ENCODE data around the gene ZNF764. TPM values are rescaled to one million over a fixed set of nuclear protein-coding genes. Genes with fewer than 3 reads are reported as not detected.
A peak's percentile ranks its signal among the peaks of the same experiment; 100 is the strongest.

Gene ZNF764
- total and polyA plus RNA-seq, 8 donors, result 3.5 to 107 (median 10.5) TPM

- TF ChIP-seq EP300 (IDR thresholded peaks at IDR 0.05), result no peak
- TF ChIP-seq POLR2AphosphoS5 (IDR thresholded peaks at IDR 0.05), result no peak
- no peak for TF ChIP-seq POLR2A (IDR thresholded peaks at IDR 0.05)
- intact Hi-C loops (cut with DNase I; ENCODE audit: low total_unique reads), result no loop called here
- DNase-seq, result no peak
- WGBS, 5 donors, result 31 to 58% (median 46%) methylated on average over 1 of the region's 1 CpG
- H3K4me1 ChIP-seq, result peaks cover 19 to 39% (median 25%) of the 10 kb centered on the region in 4 donors
- H3K4me3 ChIP-seq, result no peak overlapping the region
- H3K36me3 ChIP-seq, result peaks cover 3 to 31% (median 29%) of the 10 kb centered on the region in 4 donors
- no peaks in the 10 kb centered on the region for H3K9me3 ChIP-seq
- H3K27me3 ChIP-seq, result no peaks in the 10 kb centered on the region
- H3K27ac ChIP-seq, result no peak overlapping the region
Measured at GRCh38 chr16:30574678-30575077, 16.5 kb upstream of the ZNF764 start.

GRCh38 chr16:30571445-30572322 lies 13.5 kb upstream of the ZNF764 start, which contains the start of gene ZNF688:
ZNF688 (minus strand) TSS chr16:30571714; CDS start chr16:30571629, 85 bp downstream.
- Histone ChIP-seq H3K4me1 (peaks cover 19 to 58% (median 25%) of the 10 kb centered on the region in 4 donors), H3K36me3 (peaks cover under 1 to 5% (median 4%) of the 10 kb centered on the region in 4 donors), H3K4me3 (peak within 1 kb of the TSS; percentile 64 to 81 (median 79)), H3K27me3 (no peaks in the 10 kb centered on the region), H3K27ac (peak within 1 kb of the TSS; percentile 92 to 99 (median 96)), H3K9me3 (no peaks in the 10 kb centered on the region)
- TF ChIP-seq POLR2A (IDR thresholded peaks at IDR 0.05), result no peak
- no peak for TF ChIP-seq EP300 (IDR thresholded peaks at IDR 0.05)
- TF ChIP-seq CTCF (IDR thresholded peaks at IDR 0.05), result no peak
- TF ChIP-seq POLR2AphosphoS5 (IDR thresholded peaks at IDR 0.05), result peak; percentile 62 to 85 (median 75)
- WGBS, 5 donors, result 0 to 1% (median 0%) methylated on average over 40 to 67 of the region's 67 CpGs
- intact Hi-C loops (cut with DNase I; ENCODE audit: low total_unique reads), result no loop called here
- peak; percentile 94 to 99 for DNase-seq

GRCh38 chr16:30570636-30571444 lies 12.7 kb upstream of the ZNF764 start:
- no peak for TF ChIP-seq EP300 (IDR thresholded peaks at IDR 0.05)
- no peak for TF ChIP-seq POLR2A (IDR thresholded peaks at IDR 0.05)
- no peak for TF ChIP-seq POLR2AphosphoS5 (IDR thresholded peaks at IDR 0.05)
- H3K4me3 ChIP-seq, result peak overlapping the region; percentile 64 to 81 (median 79)
- peaks cover 19 to 58% (median 25%) of the 10 kb centered on the region in 4 donors for H3K4me1 ChIP-seq
- peaks cover 0 to 5% (median 2%) of the 10 kb centered on the region in 4 donors for H3K36me3 ChIP-seq
- no peaks in the 10 kb centered on the region for H3K9me3 ChIP-seq
- peak; percentile 28 to 70 for DNase-seq
- no peaks in the 10 kb centered on the region for H3K27me3 ChIP-seq
- intact Hi-C loops (cut with DNase I; ENCODE audit: low total_unique reads), result no loop called here
- H3K27ac ChIP-seq, result peak overlapping the region; percentile 92 to 99 (median 96)
- 6 to 23% (median 7%) methylated on average over 7 to 22 of the region's 22 CpGs for WGBS, 5 donors

- Histone ChIP-seq H3K9me3 (no peaks in the 10 kb centered on the region), H3K27ac (peak overlapping the region in 4 of 5 donors; percentile 92 to 99 (median 96)), H3K4me3 (peak overlapping the region in 3 of 4 donors; percentile 77 to 81 (median 81)), H3K36me3 (peaks cover 0 to 5% (median 2%) of the 10 kb centered on the region in 4 donors), H3K4me1 (peaks cover 19 to 53% (median 25%) of the 10 kb centered on the region in 4 donors), H3K27me3 (no peaks in the 10 kb centered on the region)
- whole genome bisulfite sequencing, 5 donors, result 76 to 88% (median 86%) methylated on average over 11 to 44 of the region's 44 CpGs
- TF ChIP-seq POLR2A (IDR thresholded peaks at IDR 0.05) (no peak), POLR2AphosphoS5 (IDR thresholded peaks at IDR 0.05) (no peak), CTCF (IDR thresholded peaks at IDR 0.05) (no peak), EP300 (IDR thresholded peaks at IDR 0.05) (no peak)
- DNase-seq, result no peak
- intact Hi-C loops (cut with DNase I; ENCODE audit: low total_unique reads), result loop anchor here (10.0 kb wide), 1 partner anchor 85 kb away; the partner anchor contains the start of genes FBRS and PRR14
Measured at GRCh38 chr16:30569746-30570635, 11.8 kb upstream of the ZNF764 start.
